ENCODE measurements around the gene GRK6. TPM values are rescaled to one million over a fixed set of nuclear protein-coding genes. Genes with fewer than 3 reads are reported as not detected.

The GRK6 gene
- total RNA-seq, 1 experiment from 2014 or later: 75.2 TPM

DNA sequence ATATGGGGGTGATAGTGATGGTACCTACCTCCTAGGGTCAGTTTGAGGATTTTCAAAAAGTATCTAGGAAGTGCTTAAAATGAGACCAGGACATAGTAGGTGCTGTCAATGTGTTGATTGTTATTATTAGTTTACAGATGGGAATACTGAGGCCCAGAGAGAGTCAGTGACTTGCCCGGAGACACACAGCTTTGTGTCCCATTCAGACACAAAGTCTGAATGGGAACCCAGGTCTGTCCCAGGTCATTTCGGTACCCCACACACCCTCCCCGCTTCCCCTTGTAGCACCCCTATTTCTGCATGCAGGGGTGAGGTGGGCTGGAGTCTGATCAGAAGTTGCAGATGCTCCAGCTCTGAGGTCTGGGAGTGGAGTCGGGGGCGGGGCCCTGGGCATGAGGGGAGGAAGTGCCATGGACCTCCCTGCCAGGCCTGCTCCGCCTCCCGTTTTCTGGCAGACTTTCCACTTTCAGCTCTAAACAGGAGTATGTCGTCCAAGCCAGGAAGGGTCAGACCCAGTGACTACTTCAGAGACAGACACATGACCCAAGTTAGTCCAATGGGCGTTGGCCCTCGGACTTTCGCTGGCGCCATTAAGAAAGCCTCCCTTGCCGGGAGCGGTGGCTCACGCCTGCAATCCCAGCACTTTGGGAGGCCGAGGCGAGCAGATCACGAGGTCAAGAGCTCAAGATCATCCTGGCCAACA lies 50.2 kb downstream of the GRK6 start:
- H3K9me3 ChIP-seq (ENCODE audit: control insufficient read depth, low read depth, low read length): no peaks in the 10 kb centered on the region

More for the DNA sequence above, 50.2 kb downstream of the GRK6 start:
- H3K4me1 ChIP-seq (ENCODE audit: insufficient read depth, low read length): peaks cover 13% of the 10 kb centered on the region; the same call in 1 of the 2 replicates
- H3K9ac ChIP-seq (ENCODE audit: extremely low read depth, insufficient read length, low read length): no peak overlapping the region
- no peak overlapping the region for H3K56ac ChIP-seq (ENCODE audit: insufficient read length, low read depth, low read length)
- peaks cover 30 to 42% of the 10 kb centered on the region in 2 experiments for H3K4me1 Mint-ChIP-seq
- H3K79me1 ChIP-seq (ENCODE audit: insufficient read depth, low read depth, low read length, poor library complexity, severe bottlenecking): no peaks in the 10 kb centered on the region
- no peak overlapping the region for H3K14ac ChIP-seq (ENCODE audit: insufficient read depth, low read length)
- no peak overlapping the region for H3T11ph ChIP-seq (ENCODE audit: low read length)
- H2AK5ac ChIP-seq (ENCODE audit: insufficient read length, low read length): no peak overlapping the region
- no peak for DNase-seq
- H2BK12ac ChIP-seq (ENCODE audit: insufficient read length, low read depth, low read length): no peak overlapping the region
- no peak overlapping the region for H2BK120ac ChIP-seq (ENCODE audit: low read depth, low read length, poor library complexity, severe bottlenecking)
- no peak overlapping the region for H3K18ac ChIP-seq (ENCODE audit: insufficient read length, low read depth, low read length)
- H3K4me3 Mint-ChIP-seq: no peak overlapping the region
- H3K4ac ChIP-seq (ENCODE audit: low read depth, low read length): no peak overlapping the region
- no peak overlapping the region for H3K4me2 ChIP-seq (ENCODE audit: insufficient read depth, insufficient read length, low read length)
- H3K27me3 ChIP-seq (ENCODE audit: insufficient read depth, low read length): no peaks in the 10 kb centered on the region
- H3K79me2 ChIP-seq (ENCODE audit: insufficient read depth, low read length): peaks cover 9% of the 10 kb centered on the region; the same call in 1 of the 2 replicates
- no peak overlapping the region for H2BK20ac ChIP-seq (ENCODE audit: low read depth, low read length, poor library complexity, severe bottlenecking)
- peak overlapping the region in 1 of 3 experiments; percentile 2; a peak in 1 of 7 replicates for H3K27ac Mint-ChIP-seq
- H2AFZ ChIP-seq (ENCODE audit: low read length): no peak overlapping the region
- H2BK15ac ChIP-seq (ENCODE audit: low read depth, low read length): no peak overlapping the region
- no peaks in the 10 kb centered on the region; the same call in 1 of the 2 replicates for H3K27me3 Mint-ChIP-seq (ENCODE audit: low read depth)
- H4K5ac ChIP-seq (ENCODE audit: insufficient read length, low read depth, low read length): no peak overlapping the region
- no peak overlapping the region for H3K27ac ChIP-seq (ENCODE audit: insufficient read length, low read depth, low read length)
- no peak overlapping the region for H3K23ac ChIP-seq (ENCODE audit: insufficient read length, low read depth, low read length)
- TF ChIP-seq CTCF (conservative IDR thresholded peaks at IDR 0.05): no peak
- no peaks in the 10 kb centered on the region for H4K20me1 ChIP-seq (ENCODE audit: control insufficient read depth, insufficient read depth, insufficient read length)
- no peak overlapping the region for H2BK5ac ChIP-seq (ENCODE audit: insufficient read length, low read length)
- H4K91ac ChIP-seq (ENCODE audit: insufficient read length, low read depth, low read length): no peak overlapping the region
- H3K36me3 Mint-ChIP-seq (ENCODE audit: insufficient read depth in 1 of 3, low read depth in 3 of 3): peaks cover 7 to 22% (median 19%) of the 10 kb centered on the region in 3 experiments; a peak in 6 of 7 replicates
- WGBS (ENCODE audit: extremely low coverage, insufficient read length, low lambda C conversion rate): no CpG with 5 or more reads among the region's 18 CpGs
- no peaks in the 10 kb centered on the region for H3K9me3 Mint-ChIP-seq
- peaks cover 4% of the 10 kb centered on the region for H3K23me2 ChIP-seq (ENCODE audit: insufficient read length, low read depth, low read length, poor library complexity, severe bottlenecking)
- no peak overlapping the region for H4K8ac ChIP-seq (replicated peaks; ENCODE audit: insufficient read length, low read depth, low read length)
